Activated CD4-positive, alpha-beta memory T cell treated with anti-CD3 and anti-CD28 coated beads for 36 hours (primary cell): Measurements from ENCODE around the gene CAPG. TPM values are rescaled to one million over a fixed set of nuclear protein-coding genes. Genes with fewer than 3 reads are reported as not detected.
"Not testable (repeated sequence)": the region's sequence is repeated elsewhere in the genome, so short reads cannot be mapped to it uniquely, and the experiment has no call there.

Source experiments
- CTCF ChIA-PET: fragments of 350-600 bp; sonication (Branson Sonifier 250); formaldehyde crosslinking; loops from one replicate; lab custom pipeline; 2021; ENCODE audit warnings: antibody characterized with exemption, inconsistent platforms; lab: Charles Lee
- POLR2A ChIA-PET: fragments of 350-600 bp; sonication (Branson Sonifier 250); formaldehyde crosslinking; loops from one replicate; lab custom pipeline; 2021; ENCODE audit warnings: antibody characterized with exemption; lab: Charles Lee
- DNase-seq: peaks from one replicate; pipeline ENCODE4 v3.0.0-alpha.2; 2020
- H3K27ac Mint-ChIP-seq: one replicate; pipeline ENCODE4 v1.8.0; 2021; ENCODE audit warnings: mixed read lengths
- H3K27me3 Mint-ChIP-seq: one replicate; pipeline ENCODE4 v1.8.0; 2021; ENCODE audit warnings: mixed read lengths
- H3K36me3 Mint-ChIP-seq: one replicate; pipeline ENCODE4 v1.8.0; 2021; ENCODE audit warnings: mixed read lengths
- H3K4me1 Mint-ChIP-seq: one replicate; pipeline ENCODE4 v1.8.0; 2021; ENCODE audit warnings: low read depth, mixed read lengths
- H3K4me3 Mint-ChIP-seq: one replicate; pipeline ENCODE4 v1.8.0; 2021; ENCODE audit warnings: mild to moderate bottlenecking, mixed read lengths
- H3K9me3 Mint-ChIP-seq: one replicate; pipeline ENCODE4 v1.8.0; 2021; ENCODE audit warnings: mixed read lengths
- intact Hi-C: fragments of 100-400 bp; cut with micrococcal nuclease; formaldehyde crosslinking; loops from one replicate; pipeline ENCODE4 v1.15.1; 2023
- total RNA-seq, 2 experiments: library from RNA; stranded (reverse); gene quantifications; one replicate each; pipeline ENCODE4 v1.2.3, GENCODE V29; 2021

Gene CAPG
- total RNA-seq, 2 experiments from 2014 or later, result 24.1 to 25.6 TPM

- ChIA-PET POLR2A (interaction anchor here (1.0 kb wide), 1 partner anchor 179 kb away, joined by 3 read pairs; no protein-coding TSS in a partner anchor), CTCF (interaction anchor here (0.6 to 1.6 kb wide), 3 partner anchors 20 to 182 kb away, joined by 3 to 5 read pairs (median 4); no protein-coding TSS in a partner anchor)
- H3K4me3 Mint-ChIP-seq, result no peak overlapping the region
- H3K27me3 Mint-ChIP-seq, result no peaks in the 10 kb centered on the region
- no peaks in the 10 kb centered on the region for H3K9me3 Mint-ChIP-seq
- intact Hi-C loops, result no loop called here
- H3K36me3 Mint-ChIP-seq, result peaks cover 15% of the 10 kb centered on the region
- no peak overlapping the region for H3K27ac Mint-ChIP-seq
- no peak for DNase-seq
- H3K4me1 Mint-ChIP-seq, result no peaks in the 10 kb centered on the region
Measured at GRCh38 chr2:85369500-85369899, 40.7 kb downstream of the CAPG start.

GRCh38 chr2:85368921-85369320, 41.2 kb downstream of the CAPG start:
- no peak for DNase-seq
- peaks cover 13% of the 10 kb centered on the region for H3K36me3 Mint-ChIP-seq
- H3K27me3 Mint-ChIP-seq, result no peaks in the 10 kb centered on the region
- ChIA-PET POLR2A (no interaction called here), CTCF (interaction anchor here (1.0 kb wide), 1 partner anchor 183 kb away, joined by 4 read pairs; no protein-coding TSS in a partner anchor)
- no peaks in the 10 kb centered on the region for H3K9me3 Mint-ChIP-seq
- H3K27ac Mint-ChIP-seq, result no peak overlapping the region
- no peaks in the 10 kb centered on the region for H3K4me1 Mint-ChIP-seq
- H3K4me3 Mint-ChIP-seq, result no peak overlapping the region
- intact Hi-C loops, result no loop called here

GRCh38 chr2:85367180-85367579, 43.0 kb downstream of the CAPG start:
- H3K36me3 Mint-ChIP-seq, result peaks cover 19% of the 10 kb centered on the region
- no peak for DNase-seq
- ChIA-PET CTCF (no interaction called here), POLR2A (no interaction called here)
- H3K9me3 Mint-ChIP-seq, result no peaks in the 10 kb centered on the region
- H3K4me3 Mint-ChIP-seq, result no peak overlapping the region
- H3K27me3 Mint-ChIP-seq, result no peaks in the 10 kb centered on the region
- intact Hi-C loops, result no loop called here
- H3K27ac Mint-ChIP-seq, result no peak overlapping the region
- H3K4me1 Mint-ChIP-seq, result no peaks in the 10 kb centered on the region

DNA sequence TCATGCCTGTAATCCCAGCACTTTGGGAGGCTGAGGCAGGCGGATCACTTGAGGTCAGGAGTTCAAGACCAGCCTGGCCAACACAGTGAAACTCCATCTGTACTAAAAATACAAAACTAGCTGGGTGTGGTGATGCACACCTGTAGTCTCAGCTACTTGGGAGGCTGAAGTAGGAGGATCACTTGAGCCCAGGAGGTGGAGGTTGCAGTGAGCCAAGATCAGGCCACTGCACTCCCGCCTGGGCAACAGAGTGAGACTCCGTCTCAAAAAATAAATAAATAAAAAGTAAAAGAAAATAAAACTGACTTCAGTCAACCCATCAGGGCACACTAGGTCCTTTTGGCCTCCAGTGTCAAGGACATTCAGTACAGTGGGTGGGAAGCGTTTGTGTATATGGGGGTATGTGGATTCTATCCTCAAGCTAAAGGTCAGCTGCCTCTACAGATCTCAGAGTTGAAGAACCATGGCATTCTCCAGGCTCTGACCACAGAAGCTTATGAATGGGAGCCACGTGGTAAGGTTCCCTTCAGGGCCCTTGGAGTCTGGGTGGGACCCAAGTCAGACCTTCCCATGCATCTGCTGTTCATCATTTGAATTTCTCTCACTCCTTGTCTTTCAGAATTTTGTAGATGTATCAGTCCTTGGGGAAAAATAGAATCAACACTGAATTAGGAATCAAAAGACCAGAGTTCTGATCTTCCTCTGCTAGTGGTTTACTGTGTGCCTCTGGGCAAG, 47.3 kb downstream of the CAPG start:
- H3K4me3 Mint-ChIP-seq, DNase-seq, H3K9me3 Mint-ChIP-seq, CTCF ChIA-PET, H3K4me1 Mint-ChIP-seq, H3K27me3 Mint-ChIP-seq, intact Hi-C loops, H3K27ac Mint-ChIP-seq, POLR2A ChIA-PET: not testable (repeated sequence)
- H3K36me3 Mint-ChIP-seq, result peaks cover 27% of the 10 kb centered on the region

GRCh38 chr2:85357736-85358135, 52.4 kb downstream of the CAPG start:
- CTCF ChIA-PET, result no interaction called here
- peaks cover 35% of the 10 kb centered on the region for H3K4me1 Mint-ChIP-seq

DNA sequence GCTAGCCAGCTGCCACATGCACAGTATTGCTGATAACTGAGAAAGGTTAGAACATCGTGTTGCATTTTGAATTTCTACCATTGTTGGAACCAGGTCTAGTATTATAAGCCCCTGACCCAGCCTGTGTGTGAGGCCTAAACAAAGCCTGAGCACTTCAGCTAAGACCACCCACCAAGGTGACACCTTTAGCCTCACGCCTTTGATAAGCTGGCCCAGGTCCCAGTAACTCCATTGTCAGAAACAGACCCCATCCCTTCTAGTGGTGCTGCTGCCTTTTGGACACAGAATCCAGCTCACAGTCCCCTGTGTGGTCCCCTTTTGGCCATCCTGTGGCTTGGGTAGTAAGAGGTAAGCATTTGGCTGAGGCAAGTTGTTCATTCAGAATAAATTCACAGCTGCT, 54.0 kb downstream of the CAPG start:
- no peak for DNase-seq
- ChIA-PET POLR2A (interaction anchor here (1.1 kb wide), 1 partner anchor 247 kb away, joined by 3 read pairs; no protein-coding TSS in a partner anchor), CTCF (no interaction called here)
- Mint-ChIP-seq H3K4me3 (no peak overlapping the region), H3K27me3 (no peaks in the 10 kb centered on the region), H3K36me3 (peaks cover 23% of the 10 kb centered on the region), H3K27ac (no peak overlapping the region), H3K9me3 (no peaks in the 10 kb centered on the region), H3K4me1 (peaks cover 41% of the 10 kb centered on the region)
- intact Hi-C loops, result no loop called here

More at GRCh38 chr2:85357736-85358135, 52.4 kb downstream of the CAPG start:
- no peak for DNase-seq
- H3K27me3 Mint-ChIP-seq, result no peaks in the 10 kb centered on the region
- H3K27ac Mint-ChIP-seq, result no peak overlapping the region
- intact Hi-C loops, result no loop called here
- peaks cover 27% of the 10 kb centered on the region for H3K36me3 Mint-ChIP-seq
- POLR2A ChIA-PET, result interaction anchor here (1.0 kb wide), 1 partner anchor 181 kb away, joined by 3 read pairs; the partner anchor contains the start of gene MAT2A
- no peak overlapping the region for H3K4me3 Mint-ChIP-seq
- no peaks in the 10 kb centered on the region for H3K9me3 Mint-ChIP-seq

DNA sequence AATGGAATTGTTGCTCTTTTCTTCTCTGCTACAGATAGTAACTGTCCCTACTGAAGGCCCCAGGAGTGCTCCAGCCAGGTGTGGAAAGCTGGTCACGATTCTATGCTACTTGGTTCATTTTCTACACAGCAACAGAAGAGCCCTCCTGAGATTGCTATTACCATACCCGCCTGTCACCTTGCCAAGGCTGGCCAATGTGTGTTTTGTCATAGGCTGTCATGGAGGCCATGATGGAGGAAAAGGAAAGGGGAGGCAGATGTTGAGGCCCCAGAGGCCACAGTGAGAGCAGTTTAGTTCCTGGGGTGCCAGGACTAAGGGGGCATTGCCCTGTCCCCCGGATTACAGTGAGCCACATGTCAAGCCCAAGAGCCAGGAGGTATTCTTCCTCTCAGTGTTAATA, 54.6 kb downstream of the CAPG start:
- intact Hi-C loops, result no loop called here

GRCh38 chr2:85355073-85355410, 55.1 kb downstream of the CAPG start:
- Mint-ChIP-seq H3K27ac (peak overlapping the region; percentile 95), H3K4me3 (peak overlapping the region; percentile 100), H3K36me3 (peaks cover 34% of the 10 kb centered on the region), H3K9me3 (no peaks in the 10 kb centered on the region), H3K27me3 (no peaks in the 10 kb centered on the region), H3K4me1 (peaks cover 41% of the 10 kb centered on the region)
- intact Hi-C loops, result no loop called here
- CTCF ChIA-PET, result interaction anchor here (0.7 to 2.0 kb wide), 9 partner anchors 9 to 206 kb away, joined by 3 to 7 read pairs (median 3); partner anchors contain the start of gene GGCX
- DNase-seq, result no peak
- POLR2A ChIA-PET, result interaction anchor here (0.8 to 2.6 kb wide), 12 partner anchors 15 to 261 kb away, joined by 3 to 42 read pairs (median 5); partner anchors contain the start of genes GGCX, MAT2A, RNF181 and SH2D6

More for the DNA sequence above, 54.6 kb downstream of the CAPG start:
- Mint-ChIP-seq H3K9me3 (no peaks in the 10 kb centered on the region), H3K27ac (no peak overlapping the region), H3K4me1 (peaks cover 41% of the 10 kb centered on the region), H3K4me3 (peak overlapping the region; percentile 100), H3K27me3 (no peaks in the 10 kb centered on the region), H3K36me3 (peaks cover 29% of the 10 kb centered on the region)
- CTCF ChIA-PET, result interaction anchor here (1.5 to 1.6 kb wide), 2 partner anchors 31 to 64 kb away, joined by 3 to 5 read pairs; no protein-coding TSS in a partner anchor
- DNase-seq, result peak; percentile 11
- POLR2A ChIA-PET, result interaction anchor here (1.1 to 2.6 kb wide), 3 partner anchors 28 to 248 kb away, joined by 3 to 42 read pairs (median 28); partner anchors contain the start of genes MAT2A and TGOLN2

DNA sequence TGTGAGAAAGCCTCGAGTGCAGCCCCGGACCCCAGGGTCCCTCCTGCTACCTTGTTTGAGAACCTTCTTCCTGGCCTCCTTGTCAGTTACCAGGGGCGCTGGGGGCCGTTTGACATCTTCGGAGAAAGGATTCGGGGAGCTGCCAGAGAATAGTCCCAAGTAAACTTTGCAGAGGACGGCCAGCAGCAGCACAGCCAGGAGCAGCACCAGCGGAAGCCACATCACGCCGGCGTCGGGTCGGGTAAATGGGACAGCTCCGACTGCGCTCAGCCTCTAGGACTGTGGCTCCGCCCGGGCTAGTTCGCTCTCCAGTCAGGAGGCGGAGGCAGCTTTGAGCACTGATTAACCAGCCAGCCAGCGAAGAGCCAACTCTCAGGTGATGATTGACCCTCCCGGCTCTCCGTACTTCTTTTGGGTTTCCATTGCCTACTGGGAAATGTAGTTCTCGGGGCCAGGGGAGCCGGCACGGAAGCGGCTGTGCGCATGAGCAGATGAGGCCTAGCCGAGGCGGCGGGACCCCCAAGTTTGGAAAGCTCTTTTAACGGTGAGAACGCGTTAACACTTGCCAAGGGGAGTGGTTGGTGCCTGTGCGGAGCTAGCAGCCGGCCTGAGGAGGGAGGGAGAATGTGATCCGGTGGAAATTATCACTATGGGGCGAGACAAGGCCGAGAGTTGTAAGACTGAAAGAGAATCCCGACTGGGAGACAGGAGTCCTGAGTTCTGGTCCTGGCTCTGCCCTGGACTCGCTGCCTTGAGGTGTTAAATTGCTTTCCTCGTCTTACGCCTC, 55.7 kb downstream of the CAPG start, which contains the start of the genes ELMOD3 and RETSAT:
Gene ELMOD3 (plus strand): TSS at position 484 of the 787 bp plus-strand sequence. CDS start 2,430 bp downstream, outside the sequence.
Gene RETSAT (minus strand): TSS at position 243 of the 787 bp plus-strand sequence. CDS start 21 bp downstream, at position 222.
- intact Hi-C loops, result loop anchor here (1.0 kb wide), 4 partner anchors 26 to 185 kb away; partner anchors contain the start of genes MAT2A and SH2D6
- POLR2A ChIA-PET, result interaction anchor here (0.6 to 2.6 kb wide), 19 partner anchors 8 to 261 kb away, joined by 3 to 42 read pairs (median 4); partner anchors contain the start of genes GGCX, MAT2A, RNF181 and SH2D6
- Mint-ChIP-seq H3K4me1 (peaks cover 41% of the 10 kb centered on the region), H3K36me3 (peaks cover 36% of the 10 kb centered on the region), H3K4me3 (peak within 1 kb of the TSS; percentile 100), H3K27me3 (no peaks in the 10 kb centered on the region), H3K27ac (peak within 1 kb of the TSS; percentile 95), H3K9me3 (no peaks in the 10 kb centered on the region)
- peak; percentile 98 for DNase-seq
- CTCF ChIA-PET, result interaction anchor here (0.7 to 2.0 kb wide), 11 partner anchors 8 to 283 kb away, joined by 3 to 7 read pairs (median 3); partner anchors contain the start of gene GGCX

DNA sequence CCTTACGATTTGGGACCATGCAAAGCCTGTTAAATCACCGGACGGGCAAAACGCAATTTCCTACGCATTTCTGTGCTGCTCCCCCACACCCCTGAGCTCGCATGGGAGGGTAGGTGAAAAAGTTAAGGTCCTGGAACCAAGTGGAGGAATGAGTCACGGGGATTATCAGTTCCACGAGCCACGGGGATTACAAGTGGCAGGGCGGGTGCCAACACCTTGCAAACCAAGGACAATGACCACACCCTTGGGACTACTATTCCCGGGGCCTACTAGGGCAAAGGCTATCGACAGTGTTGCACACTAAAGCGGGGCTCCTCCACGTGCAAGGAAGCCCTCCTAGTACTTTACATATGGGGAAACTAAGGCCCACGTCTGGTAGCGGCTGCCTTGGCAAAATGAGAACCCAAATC, 56.3 kb downstream of the CAPG start:
- Mint-ChIP-seq H3K27me3 (no peaks in the 10 kb centered on the region), H3K4me1 (peaks cover 40% of the 10 kb centered on the region), H3K27ac (peak overlapping the region; percentile 95), H3K9me3 (no peaks in the 10 kb centered on the region), H3K4me3 (peak overlapping the region; percentile 100), H3K36me3 (peaks cover 34% of the 10 kb centered on the region)
- CTCF ChIA-PET, result interaction anchor here (1.1 to 2.0 kb wide), 7 partner anchors 12 to 283 kb away, joined by 3 to 7 read pairs (median 3); no protein-coding TSS in a partner anchor
- POLR2A ChIA-PET, result interaction anchor here (0.6 to 2.6 kb wide), 16 partner anchors 8 to 262 kb away, joined by 3 to 42 read pairs (median 4); partner anchors contain the start of genes GGCX, MAT2A, RNF181 and SH2D6
- DNase-seq, result peak; percentile 35
- intact Hi-C loops, result loop anchor here (1.0 kb wide), 4 partner anchors 26 to 185 kb away; partner anchors contain the start of genes MAT2A and SH2D6

- DNase-seq, result no peak
- H3K4me1 Mint-ChIP-seq, result peaks cover 5% of the 10 kb centered on the region
- H3K27ac Mint-ChIP-seq, result no peak overlapping the region
- POLR2A ChIA-PET, result no interaction called here
- peaks cover 36% of the 10 kb centered on the region for H3K36me3 Mint-ChIP-seq
- no peak overlapping the region for H3K4me3 Mint-ChIP-seq
- CTCF ChIA-PET, result no interaction called here
- intact Hi-C loops, result no loop called here
- H3K27me3 Mint-ChIP-seq, result no peaks in the 10 kb centered on the region
- no peaks in the 10 kb centered on the region for H3K9me3 Mint-ChIP-seq
Measured at GRCh38 chr2:85347599-85347998, 62.6 kb downstream of the CAPG start.
